HG03439 (cell line): ENCODE results near the gene NECTIN1.

Experiments
- ATAC-seq: cut with Tn5 transposase; IDR thresholded peaks from one replicate; pipeline ENCODE4 v1.9.1; 2021; ENCODE audit warnings: mild to moderate bottlenecking, moderate library complexity; ENCODE audit not compliant: unreplicated experiment

The NECTIN1 gene

GRCh38 chr11:119644502-119644901, 84.5 kb downstream of the NECTIN1 start:
- ATAC-seq = no peak

- ATAC-seq = no peak
These were observed 85.1 kb downstream of the NECTIN1 start for GRCh38 chr11:119643876-119644225.

GRCh38 chr11:119643212-119643875, 85.7 kb downstream of the NECTIN1 start:
- ATAC-seq = no peak

- ATAC-seq = no peak
These were observed 86.8 kb downstream of the NECTIN1 start for GRCh38 chr11:119641983-119642745.

- no peak for ATAC-seq
These were observed 88.5 kb downstream of the NECTIN1 start for GRCh38 chr11:119640541-119640940.

GRCh38 chr11:119639642-119640205, 89.3 kb downstream of the NECTIN1 start:
- ATAC-seq = no peak

GRCh38 chr11:119638851-119639250, 90.1 kb downstream of the NECTIN1 start:
- ATAC-seq = no peak

- ATAC-seq = no peak
These were observed 91.5 kb downstream of the NECTIN1 start for GRCh38 chr11:119637481-119637880.

GRCh38 chr11:119635776-119636175, 93.2 kb downstream of the NECTIN1 start:
- ATAC-seq = no peak

- no peak for ATAC-seq
These were observed 93.8 kb downstream of the NECTIN1 start for GRCh38 chr11:119635041-119635740.

GRCh38 chr11:119634301-119634700, 94.7 kb downstream of the NECTIN1 start:
- ATAC-seq = no peak

GRCh38 chr11:119629834-119630624, 99.0 kb downstream of the NECTIN1 start:
- ATAC-seq = no peak

- ATAC-seq = no peak
These were observed 99.9 kb downstream of the NECTIN1 start for GRCh38 chr11:119629085-119629484.

GRCh38 chr11:119627286-119627685, 101.7 kb downstream of the NECTIN1 start:
- ATAC-seq = no peak

GRCh38 chr11:119626871-119627270, 102.1 kb downstream of the NECTIN1 start:
- ATAC-seq = no peak

- ATAC-seq = no peak
These were observed 102.7 kb downstream of the NECTIN1 start for GRCh38 chr11:119626197-119626841.

GRCh38 chr11:119625206-119625978, 103.6 kb downstream of the NECTIN1 start:
- ATAC-seq = no peak

GRCh38 chr11:119624629-119625028, 104.4 kb downstream of the NECTIN1 start:
- no peak for ATAC-seq

- no peak for ATAC-seq
These were observed 104.8 kb downstream of the NECTIN1 start for GRCh38 chr11:119624102-119624615.
